Stimulated activated CD8-positive, alpha-beta memory T cell treated with anti-CD3 and anti-CD28 coated beads, Interleukin-4, amount 100 ng/mL, for 1 hour (primary cell): ENCODE measurements around the gene ASB6.

Experiments used
- DNase-seq, 2 donors: peaks; one replicate each; pipeline ENCODE4 v3.0.0-alpha.2; 2020; ENCODE audit warnings: low read depth in 2 of 2, low spot score in 1 of 2

The ASB6 gene

DNA sequence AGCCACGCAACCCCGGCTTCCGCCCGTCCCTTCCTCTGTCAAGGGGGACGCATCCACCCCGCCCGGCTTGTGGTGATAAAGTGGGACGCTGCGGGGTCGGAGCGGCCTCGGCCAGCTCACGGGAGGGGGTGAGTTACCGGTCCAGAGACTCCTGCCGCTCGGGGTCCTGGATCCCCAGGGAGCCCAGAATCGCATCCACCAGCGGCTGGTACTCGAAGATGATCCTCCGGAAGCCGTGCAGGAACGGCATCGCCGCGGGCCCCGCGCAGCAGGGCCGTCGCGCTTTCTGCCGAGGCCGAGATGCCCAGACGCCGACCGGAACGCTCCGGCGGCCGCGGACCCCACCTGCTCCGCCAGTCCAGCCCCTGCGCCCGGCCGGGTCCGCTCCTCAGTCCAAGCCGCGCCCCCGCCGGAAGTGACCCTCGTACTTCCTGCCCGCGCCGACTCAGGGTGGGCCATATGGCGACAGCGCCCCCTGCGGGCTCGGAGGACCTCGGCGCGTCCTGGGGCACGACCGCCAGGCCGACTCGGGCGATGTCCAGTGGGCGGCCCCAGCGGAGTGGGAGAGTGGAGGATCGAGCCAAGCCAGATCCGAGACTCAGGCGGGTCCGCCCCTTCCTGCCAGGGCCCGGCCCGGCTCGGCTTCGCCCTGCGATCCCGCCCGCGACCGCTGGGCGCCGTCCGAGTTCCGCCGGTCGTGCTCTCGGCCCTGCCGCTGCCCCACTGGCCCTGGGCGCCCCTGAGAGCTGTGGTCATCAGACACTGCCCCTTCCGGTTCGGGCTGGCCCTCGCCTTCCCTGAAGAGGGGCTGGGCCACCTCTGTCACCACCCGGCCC is at the start of gene ASB6:
Gene ASB6, minus strand, starts transcription at position 402 of the 836 bp plus-strand sequence. Its CDS starts 152 bp downstream, at position 250.
- DNase-seq, result peak; percentile 86 to 96

DNA sequence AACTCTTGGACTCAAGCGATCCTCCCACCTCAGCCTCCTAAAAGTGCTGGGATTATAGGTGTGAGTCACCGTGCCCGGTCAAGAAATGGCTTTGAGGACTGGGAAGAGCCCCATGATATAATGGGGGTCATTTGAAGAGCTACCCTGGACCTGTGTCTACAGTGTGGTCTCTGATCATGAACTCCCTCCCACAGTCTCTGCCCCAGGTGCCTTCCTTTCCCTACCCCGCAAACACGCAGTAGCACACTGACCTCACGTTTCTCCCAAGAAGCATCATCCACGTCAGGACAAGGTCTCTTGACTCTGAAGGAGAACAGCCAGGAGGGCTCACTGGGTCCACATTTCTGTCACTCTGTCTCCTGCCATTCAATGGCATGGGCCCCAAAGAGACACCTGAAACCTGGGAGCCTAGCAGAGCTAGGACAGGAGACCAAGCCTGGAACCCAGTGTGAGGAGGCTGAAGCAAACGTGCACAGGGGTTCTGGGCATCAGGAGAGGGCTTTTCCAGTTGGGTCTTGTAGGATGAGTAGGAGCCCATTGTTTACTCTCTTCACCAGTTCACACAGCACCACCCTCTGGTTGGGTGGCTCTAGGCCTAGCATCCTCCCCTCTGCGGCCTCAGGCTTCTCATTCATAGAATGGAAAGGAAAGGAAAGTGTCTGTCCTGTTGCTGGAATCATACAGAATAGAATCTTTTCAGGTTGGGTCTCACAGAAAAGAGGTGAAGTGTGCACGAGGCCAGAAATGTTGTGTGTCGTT is 46.5 kb upstream of the ASB6 start:
- no peak for DNase-seq

DNA sequence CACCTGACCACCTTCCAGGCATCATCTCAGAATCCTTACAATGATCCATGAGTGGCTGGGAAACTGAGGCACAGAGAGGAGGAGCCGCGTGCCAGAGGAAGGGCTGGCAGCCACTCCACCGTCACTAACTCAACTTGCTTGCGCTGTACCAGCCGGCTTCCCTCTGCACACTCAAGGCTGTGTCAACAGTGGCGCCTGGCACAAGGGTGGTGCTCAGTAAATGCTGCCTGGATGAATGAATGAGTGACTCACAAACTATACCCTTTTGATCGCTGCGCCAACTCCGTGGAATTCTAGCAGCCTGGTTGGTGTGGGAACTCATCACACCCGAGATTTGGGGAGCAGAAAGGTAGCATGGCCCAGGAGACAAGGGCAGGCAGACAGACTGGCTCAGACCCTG is 45.4 kb upstream of the ASB6 start:
- no peak for DNase-seq

- DNase-seq, result no peak
Observed at GRCh38 chr9:129686736-129687135, 44.8 kb upstream of the ASB6 start.

DNA sequence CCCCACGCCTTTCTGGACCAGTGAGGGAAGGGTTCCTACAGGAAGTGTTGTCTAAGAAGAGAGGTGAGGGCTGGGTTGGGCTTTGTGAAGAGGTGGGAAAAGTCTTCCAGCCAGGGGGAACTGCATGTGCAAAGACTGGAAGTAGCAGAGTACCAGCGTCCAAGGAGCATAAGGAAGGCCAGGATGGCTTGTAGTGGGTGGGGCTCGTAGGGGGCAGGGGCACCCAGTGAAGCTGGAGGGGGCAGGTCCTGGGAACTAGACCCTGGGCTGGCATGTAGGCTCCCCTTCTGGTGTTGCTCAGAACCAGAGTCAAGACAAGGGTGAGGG is 43.9 kb upstream of the ASB6 start:
- DNase-seq, result no peak

GRCh38 chr9:129685220-129685932 is 43.4 kb upstream of the ASB6 start:
- DNase-seq, result no peak

DNA sequence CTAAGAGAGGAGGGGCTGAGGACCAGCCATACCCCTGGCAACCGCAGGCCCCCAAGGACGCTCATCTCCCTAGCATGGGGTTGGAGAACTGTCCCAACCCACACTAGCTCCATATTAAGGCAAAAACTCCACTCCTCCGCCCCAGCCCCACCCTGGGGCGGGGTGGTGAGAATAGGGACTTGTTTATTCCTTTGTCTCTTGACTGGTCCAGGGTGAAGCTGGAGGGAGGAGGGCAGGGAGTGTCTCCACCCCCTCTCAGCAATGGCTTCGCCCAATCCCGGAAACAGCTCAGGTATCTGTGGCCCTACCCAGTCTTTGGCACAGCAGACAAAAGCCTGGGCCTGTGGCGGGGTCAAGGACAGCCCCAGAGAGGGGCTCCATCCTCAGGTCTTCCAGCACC is 40.4 kb upstream of the ASB6 start:
- DNase-seq, result no peak

DNA sequence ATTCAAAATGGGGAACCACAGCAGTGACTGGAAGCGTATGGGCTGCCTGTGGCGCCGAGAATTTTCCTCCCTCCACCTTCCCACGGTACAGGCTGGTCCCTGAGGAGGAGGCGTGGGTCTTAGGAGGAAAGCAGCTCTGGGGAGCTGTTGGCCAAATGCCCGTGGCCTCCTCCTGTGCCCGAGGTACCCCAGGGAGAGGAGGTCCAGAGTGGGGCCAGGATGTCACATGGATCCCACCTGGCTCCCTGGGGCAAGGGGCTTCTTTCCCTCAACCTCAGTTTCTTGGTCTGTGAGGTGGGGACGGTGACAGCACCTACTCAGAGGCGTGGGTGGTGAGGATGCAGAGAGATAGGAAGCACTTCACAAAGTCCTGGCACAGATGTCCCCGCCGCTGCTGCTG is 40.0 kb upstream of the ASB6 start:
- no peak for DNase-seq

DNA sequence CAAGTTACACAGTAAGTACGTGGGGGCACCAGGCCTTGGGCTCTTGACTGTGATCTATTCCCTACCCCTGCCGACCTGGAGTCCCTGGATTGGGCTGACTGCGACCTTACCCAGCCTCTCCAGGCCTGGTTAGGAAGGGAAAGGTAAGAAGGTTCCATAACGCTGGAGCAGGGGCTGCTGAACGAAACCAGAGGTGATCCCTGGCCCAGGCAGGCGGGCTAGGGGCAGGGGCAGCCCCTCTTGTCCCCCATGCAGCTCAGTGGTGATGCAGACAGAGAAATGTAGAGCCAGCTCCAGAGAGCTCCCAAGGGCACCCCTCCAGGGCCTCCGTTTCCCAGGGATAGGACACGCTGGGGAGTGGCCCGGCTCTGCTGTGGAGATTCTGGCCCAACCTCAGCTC is 37.6 kb upstream of the ASB6 start:
- DNase-seq, result no peak

DNA sequence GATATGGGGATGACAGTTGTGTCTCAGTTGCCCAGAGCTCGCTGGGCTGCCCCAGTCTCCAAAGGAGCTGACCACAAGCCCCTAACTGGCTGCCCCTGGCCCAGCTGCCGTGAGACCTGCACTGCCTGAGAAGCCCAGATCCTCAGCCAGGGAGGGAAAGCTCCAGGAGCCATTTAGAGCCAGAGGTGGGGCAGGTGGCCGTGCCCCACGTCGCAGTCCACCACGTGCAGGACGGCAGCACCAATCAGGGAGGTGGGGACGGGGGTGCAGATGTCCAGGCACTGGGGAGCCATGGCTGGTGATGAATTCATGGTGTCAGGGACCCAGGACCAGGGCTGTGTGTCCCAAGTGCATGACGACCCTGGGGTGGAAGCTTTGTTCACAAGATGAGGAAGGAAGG is 36.9 kb upstream of the ASB6 start:
- DNase-seq, result no peak

GRCh38 chr9:129677456-129677855 is 35.5 kb upstream of the ASB6 start:
- no peak for DNase-seq

- no peak for DNase-seq
Observed at GRCh38 chr9:129676975-129677374, 35.0 kb upstream of the ASB6 start.

DNA sequence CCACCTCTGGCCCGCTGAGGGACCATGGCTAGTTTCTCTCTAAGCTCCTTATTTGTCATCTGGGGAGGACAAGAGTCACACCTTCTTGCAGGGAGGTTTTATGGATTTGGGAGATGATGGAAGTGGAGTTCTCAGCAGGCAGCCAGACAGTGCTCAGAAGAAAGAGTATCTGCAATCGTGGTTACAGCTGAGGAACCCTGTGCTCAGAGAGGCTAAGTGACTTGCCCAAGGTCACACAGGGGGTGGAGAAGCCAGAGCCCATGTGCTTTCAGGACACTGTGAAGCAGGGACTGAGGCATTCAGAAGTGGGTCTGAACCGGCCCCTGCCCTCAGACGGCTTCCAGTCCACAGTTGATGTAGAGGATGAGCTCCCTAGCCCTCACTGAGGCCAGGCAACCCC is 34.3 kb upstream of the ASB6 start:
- no peak for DNase-seq

DNA sequence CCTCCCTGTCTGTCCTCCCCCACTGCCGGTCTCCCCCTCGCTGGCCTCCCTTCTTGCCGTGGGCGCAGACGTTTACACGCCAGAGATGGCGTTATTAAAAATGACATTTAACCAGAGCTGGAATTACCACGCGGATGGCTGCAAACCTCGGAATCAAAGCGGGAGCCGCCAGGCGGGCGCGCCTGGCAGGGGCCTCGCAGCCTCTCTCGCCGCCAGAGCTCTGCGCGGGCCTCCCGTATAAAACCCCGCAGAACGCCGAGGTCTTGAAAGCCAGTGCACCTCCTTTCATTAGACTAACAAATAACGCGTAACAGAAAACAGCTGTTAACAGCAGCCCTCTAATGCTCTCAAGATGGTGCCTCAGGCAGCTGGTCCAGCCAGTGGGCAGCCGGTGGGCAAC is 33.7 kb upstream of the ASB6 start:
- no peak for DNase-seq

DNA sequence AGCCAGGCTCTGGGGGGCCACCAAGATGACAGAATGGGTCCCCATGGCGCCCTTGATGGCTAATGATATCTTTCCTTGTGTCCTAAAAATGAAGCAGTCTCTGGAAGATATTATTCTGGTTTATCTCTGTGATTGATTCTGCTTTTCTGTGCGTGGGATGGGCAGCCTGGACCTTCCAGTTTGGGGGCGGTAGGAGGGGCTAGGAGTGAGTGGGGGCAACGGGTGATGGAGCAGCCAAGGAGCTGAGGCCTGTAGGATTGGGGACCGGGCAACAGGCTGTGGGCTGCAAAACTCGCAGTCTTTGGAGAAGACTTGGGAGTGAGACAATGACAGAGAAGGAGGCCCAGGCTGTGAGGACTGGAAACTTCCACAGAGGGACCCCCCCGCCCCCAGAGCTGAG is 32.3 kb upstream of the ASB6 start:
- DNase-seq, result no peak

DNA sequence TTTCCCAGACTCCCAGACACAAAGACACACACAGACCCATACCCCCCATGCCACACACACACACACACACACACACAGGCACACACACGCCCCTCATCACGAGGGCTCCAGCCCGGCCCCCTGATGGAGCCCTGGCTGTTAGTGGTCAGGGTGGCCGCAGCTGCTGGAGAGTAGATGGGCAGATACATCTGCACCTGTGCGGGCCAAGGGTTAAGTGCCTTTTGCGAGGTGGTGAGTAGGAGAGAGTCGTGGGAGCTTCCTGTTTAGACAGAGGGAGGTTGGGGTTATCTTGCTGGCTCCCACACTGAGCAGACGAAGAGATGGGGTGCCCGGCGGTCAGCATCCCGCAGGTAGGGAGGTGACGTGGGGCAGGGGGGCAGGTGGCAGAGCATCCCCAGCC is 31.7 kb upstream of the ASB6 start:
- DNase-seq, result no peak

DNA sequence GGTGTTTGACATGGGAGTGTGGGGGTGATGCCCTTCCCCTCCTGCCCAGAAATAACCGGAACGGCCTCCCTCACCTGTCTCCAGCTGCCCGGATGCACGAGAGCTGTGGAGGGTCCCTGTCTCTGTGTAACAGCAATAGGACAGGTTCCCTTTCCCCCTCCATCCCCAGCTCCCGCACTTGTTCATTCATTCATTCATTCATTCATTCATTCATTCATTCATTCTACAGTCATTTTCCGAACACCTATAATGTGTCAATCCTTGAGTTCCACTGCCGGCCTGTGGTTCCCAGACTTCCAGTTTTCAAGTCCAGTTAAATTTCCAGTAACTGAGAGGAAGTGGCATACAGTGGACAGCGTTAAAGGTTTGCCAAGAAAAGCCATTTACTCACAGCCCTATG is 30.8 kb upstream of the ASB6 start:
- no peak for DNase-seq

- DNase-seq, result no peak
Observed at GRCh38 chr9:129671519-129671918, 29.6 kb upstream of the ASB6 start.

DNA sequence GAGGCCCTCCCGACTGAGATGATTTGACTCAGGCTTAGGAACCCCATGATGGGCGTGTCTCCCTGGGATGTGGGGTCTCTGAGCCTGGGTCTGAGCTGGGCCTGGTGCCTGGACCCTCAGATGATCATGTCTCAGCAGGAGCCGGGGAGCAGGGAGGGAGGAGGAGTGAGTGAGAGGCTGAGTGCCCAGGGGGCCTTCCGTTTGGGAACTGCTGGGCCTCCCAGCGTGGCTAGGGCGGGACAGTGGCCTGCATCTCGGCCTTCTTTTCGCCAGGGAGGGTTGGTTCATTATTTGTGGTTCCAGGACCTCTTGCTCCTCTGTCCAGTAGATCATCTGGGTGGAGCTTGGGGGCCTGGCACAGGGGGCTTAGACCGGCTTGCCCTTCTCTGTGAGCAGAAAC is 29.1 kb upstream of the ASB6 start:
- DNase-seq, result no peak

- DNase-seq, result no peak
Observed at GRCh38 chr9:129669946-129670345, 28.0 kb upstream of the ASB6 start.

DNA sequence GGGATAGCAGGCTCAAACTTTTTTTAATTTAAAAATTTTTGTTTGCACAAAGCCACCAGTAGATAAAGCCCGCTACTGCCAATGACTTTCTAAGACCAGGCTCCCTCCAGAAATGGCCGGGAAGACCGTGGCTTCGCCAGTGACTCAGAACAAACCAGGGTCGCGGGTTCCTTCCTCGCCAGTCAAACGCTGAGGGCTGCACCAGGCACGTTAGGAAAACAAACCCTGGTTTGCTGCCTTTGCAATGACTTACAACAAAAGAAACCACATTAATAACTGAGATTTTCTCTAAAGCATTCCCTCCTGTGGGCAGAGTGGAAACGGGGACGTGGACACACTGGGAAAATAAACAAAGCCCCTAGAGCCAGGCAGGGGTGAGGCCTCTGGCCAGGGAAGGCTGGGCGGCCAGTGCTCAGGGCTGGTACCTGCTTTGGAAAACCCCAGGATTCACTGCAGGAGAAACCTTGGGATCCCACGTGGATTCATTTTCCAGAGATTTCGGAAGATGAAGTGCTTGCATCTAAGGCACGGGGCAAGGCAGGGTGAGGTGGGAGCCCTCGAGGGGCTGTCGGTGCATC is 27.3 kb upstream of the ASB6 start:
- DNase-seq, result no peak

DNA sequence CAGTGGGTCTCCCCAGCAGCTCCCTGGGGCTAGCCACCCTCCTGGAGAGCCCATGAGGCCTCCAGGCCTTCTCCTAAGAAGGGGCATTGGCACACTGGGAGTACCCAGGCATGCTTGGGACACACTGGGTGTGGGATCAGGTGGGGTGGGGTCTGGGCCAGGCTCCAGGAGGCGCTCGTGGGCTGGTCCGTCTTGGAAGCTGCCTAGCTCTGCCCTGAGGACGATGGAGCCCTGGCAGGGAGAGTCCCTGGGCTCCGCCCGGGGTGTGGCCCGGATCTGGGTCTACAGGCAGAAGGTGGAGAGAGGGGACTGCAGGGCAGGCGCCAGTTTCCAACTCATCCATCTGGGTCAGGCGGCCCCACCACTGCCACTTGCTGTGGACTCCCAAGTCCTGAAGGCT is 25.9 kb upstream of the ASB6 start:
- no peak for DNase-seq
